Fibroblast of gingiva (primary cell): ENCODE data around the gene MYCBPAP.

ENCODE experiments used
- DNase-seq: peaks from one replicate; pipeline ENCODE4 v3.0.0-alpha.2; 2011; ENCODE audit warnings: low read depth

MYCBPAP gene

DNA sequence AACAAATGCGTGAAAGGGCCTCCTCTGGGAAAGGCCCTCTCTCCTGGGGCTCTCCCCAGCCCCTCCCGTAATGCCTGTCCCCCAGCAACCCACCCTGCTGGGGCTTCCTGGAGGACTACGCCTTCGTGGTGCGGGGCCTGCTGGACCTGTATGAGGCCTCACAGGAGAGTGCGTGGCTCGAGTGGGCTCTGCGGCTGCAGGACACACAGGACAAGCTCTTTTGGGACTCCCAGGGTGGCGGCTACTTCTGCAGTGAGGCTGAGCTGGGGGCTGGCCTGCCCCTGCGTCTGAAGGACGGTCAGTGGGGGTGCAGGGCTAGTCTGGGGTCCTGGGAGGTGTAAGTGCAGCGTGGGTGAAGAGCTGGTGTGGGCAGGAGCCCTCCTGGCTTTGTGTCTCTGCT lies 43.6 kb downstream of the MYCBPAP start:
- DNase-seq: no peak

GRCh38 chr17:50554201-50554600 lies 46.0 kb downstream of the MYCBPAP start:
- DNase-seq: no peak

- peak; percentile 8 for DNase-seq
Measured at GRCh38 chr17:50556803-50557202, 48.6 kb downstream of the MYCBPAP start.

GRCh38 chr17:50557630-50558029 lies 49.4 kb downstream of the MYCBPAP start:
- no peak for DNase-seq

GRCh38 chr17:50558091-50558490 lies 49.9 kb downstream of the MYCBPAP start:
- no peak for DNase-seq

GRCh38 chr17:50558581-50558940 lies 50.3 kb downstream of the MYCBPAP start:
- no peak for DNase-seq

GRCh38 chr17:50558941-50559614 lies 50.8 kb downstream of the MYCBPAP start:
- no peak for DNase-seq

DNA sequence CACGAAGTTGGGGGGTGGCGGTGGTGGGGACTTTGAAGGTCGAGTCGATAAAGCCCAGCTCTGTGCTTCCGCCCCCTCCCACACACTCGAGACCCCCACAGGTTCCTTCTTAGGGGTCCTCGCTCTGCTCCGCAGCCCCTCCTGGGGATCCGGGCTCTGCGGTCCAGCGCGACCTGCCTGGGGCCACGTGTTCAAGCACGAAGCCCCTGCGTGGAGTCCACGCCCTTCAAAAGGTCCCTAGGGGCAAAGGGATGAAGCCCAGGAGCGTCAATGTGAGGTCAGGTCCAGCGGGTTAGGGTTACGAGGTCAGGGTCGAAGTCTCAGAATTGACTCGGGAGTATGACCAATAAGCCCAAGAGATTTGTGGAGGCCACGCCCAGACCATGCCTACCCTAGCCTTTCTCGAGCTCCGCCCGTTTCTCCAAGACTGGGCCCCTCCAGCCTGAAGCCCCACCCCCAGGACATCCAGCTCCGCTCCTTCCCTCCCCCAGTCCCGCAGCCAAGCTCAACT lies 51.5 kb downstream of the MYCBPAP start:
- peak; percentile 57 for DNase-seq

DNA sequence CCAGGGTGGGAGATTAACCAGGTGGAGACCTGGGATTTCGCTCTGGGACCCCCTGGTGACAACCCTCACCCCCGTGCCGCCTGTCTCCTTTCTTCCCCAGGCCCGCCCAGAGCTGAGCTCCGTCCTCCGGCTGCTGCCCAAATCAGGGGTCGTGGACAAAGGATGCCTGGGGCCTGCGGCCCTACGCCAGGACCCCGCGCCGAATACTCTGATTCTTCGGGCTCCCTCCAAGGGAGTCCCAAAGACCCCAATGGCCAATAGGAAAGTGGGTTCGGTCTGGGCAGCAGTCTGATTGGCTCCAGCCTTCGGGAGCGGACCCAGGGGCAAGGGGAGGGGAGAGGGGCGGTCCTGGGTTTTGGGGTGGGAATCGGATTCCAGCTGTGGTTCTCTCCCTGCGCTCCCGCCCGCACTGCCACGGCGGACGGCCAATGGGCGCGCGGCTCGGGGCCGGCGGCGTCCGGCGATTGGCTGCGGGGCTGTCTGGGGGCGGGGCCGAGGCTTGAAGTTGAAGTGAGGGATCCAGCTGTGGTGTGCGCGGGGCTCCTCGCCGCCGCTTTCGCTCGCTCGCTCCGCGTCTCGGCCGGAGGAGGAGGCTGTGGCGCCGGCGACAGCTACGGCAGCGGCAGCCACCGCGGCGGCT lies 52.1 kb downstream of the MYCBPAP start, which contains the start of gene CACNA1G:
CACNA1G (plus strand) TSS at position 531 of the 640 bp plus-strand sequence. CDS start 745 bp downstream, outside the sequence.
- peak; percentile 86 for DNase-seq

- DNase-seq: no peak
Measured at GRCh38 chr17:50560931-50561745, 52.9 kb downstream of the MYCBPAP start.

GRCh38 chr17:50561746-50562141 lies 53.5 kb downstream of the MYCBPAP start:
- DNase-seq: no peak

GRCh38 chr17:50562242-50563091 lies 54.2 kb downstream of the MYCBPAP start:
- no peak for DNase-seq

- no peak for DNase-seq
Measured at GRCh38 chr17:50563092-50563511, 54.9 kb downstream of the MYCBPAP start.

DNA sequence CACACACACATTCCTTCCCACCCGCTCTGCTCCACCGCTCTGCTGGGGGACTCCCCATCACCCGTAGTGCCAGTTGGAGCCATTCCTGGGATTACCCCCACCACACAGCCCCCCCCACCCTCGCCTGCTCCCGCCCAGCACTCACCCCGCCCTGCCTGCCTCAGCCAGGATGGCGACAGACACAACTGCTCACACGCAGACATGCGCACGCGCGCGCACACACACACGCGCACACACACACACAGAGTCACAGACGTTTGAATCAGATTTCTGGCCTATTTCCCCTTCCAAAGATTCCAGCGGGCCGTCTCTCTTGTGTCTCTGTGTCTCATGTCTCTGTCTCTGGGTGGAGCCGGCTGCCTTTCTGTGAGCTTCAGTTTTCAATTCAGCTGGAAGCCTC lies 56.7 kb downstream of the MYCBPAP start:
- peak; percentile 94 for DNase-seq

GRCh38 chr17:50565402-50566350 lies 57.4 kb downstream of the MYCBPAP start:
- DNase-seq: no peak

GRCh38 chr17:50566886-50567285 lies 58.6 kb downstream of the MYCBPAP start:
- DNase-seq: no peak

GRCh38 chr17:50568659-50569058 lies 60.4 kb downstream of the MYCBPAP start:
- no peak for DNase-seq

DNA sequence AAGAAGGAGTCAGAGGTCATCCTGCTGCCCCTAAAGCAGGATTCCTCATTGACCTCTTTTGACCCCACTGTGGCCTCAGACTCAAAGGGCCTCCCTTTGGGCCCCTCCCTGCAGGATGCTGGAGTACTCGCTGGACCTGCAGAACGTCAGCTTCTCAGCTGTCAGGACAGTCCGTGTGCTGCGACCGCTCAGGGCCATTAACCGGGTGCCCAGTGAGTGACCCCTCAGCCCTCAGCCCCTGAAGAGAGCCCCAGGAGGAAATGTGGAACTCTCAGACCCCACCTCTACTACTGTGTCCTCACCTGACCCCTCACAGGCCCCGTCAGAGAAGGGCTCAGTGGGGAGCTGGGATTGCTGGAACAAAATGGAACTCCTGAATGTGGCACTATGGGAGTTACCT lies 61.4 kb downstream of the MYCBPAP start:
- DNase-seq: no peak

DNA sequence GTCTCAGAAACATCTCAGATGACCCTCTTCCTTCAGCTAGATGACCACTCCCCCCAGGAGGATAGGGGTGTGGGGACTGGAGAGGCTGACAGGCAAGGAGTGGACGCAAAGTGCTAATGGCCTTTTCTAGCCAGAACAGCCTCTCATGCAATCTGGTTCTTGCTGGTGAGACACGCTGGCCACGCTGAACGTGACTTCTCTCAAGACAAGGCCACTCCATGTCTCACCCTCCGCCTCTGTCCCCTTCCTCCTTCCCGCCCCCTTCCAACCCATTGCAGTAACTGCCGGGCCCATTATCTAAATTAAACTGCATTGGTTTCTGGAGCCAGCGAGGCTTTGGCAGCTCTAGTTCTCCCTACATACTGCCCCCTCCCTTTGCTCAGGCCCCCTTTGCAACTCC lies 61.8 kb downstream of the MYCBPAP start:
- no peak for DNase-seq

GRCh38 chr17:50570528-50570927 lies 62.3 kb downstream of the MYCBPAP start:
- DNase-seq: no peak

- no peak for DNase-seq
Measured at GRCh38 chr17:50571681-50572080, 63.4 kb downstream of the MYCBPAP start.
